ENCODE data around the gene LRG1.

GRCh38 chr19:4567584-4568071, 27.8 kb upstream of the LRG1 start:
- TF ChIP-seq CTCF (conservative IDR thresholded peaks at IDR 0.05; ENCODE audit: low read depth, low read length) (peak; percentile 97), EZH2 (IDR thresholded peaks at IDR 0.05; ENCODE audit: low read length, unreplicated experiment) (no peak), EZH2phosphoT487 (IDR thresholded peaks at IDR 0.05; ENCODE audit: borderline replicate concordance, low read length) (no peak)
